Activated effector memory CD4-positive, alpha-beta T cell treated with Interleukin-2 at 50 U/mL for 16 hours (primary cell): ENCODE data around the gene CT83.

Source experiments
- DNase-seq: peaks from one replicate; pipeline ENCODE4 v3.0.0-alpha.2; 2020

CT83 gene, protein sequence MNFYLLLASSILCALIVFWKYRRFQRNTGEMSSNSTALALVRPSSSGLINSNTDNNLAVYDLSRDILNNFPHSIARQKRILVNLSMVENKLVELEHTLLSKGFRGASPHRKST

DNA sequence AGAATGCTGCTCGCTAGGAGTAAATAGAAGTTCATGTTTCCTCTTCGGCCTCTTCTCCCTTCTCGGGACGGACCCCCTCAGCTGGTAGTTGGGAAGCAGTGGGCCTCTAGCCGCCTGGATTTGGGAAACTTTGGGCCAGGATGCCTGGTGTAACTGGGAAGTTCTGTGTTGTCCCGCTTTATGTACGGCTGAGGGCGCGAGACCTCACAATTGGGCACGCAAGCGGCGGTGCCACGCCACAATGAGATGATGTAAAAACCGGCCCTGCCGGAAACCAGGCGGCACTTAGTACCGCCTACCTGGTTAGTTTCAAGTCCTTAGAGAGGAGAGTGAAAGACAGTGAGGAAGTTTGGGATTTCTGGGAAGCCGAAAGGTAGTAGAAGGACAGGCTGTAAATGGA lies at the start of gene CT83:
Gene CT83, minus strand, starts transcription at position 155 of the 400 bp plus-strand sequence. Its CDS starts 120 bp downstream, at position 35.
- no peak for DNase-seq

DNA sequence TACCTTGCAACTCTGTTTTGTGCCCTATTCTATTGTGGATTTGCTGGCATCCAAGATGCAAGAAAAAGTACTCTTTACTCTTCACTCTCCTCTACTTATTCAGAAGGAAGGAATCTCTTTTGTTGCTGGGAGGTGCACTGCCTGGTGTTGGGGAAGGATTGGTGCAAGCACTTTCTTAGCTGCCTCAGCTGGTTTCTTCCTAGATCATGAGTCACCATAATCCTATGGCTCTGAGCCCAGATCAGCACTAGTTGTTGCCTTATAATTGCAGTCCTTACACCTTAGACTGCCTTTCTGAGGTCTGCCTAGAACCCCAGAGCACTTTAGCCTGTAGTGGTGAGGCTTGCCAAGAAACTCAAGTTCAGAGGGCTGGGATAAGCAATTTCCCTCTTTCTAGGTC lies 37.0 kb upstream of the CT83 start:
- DNase-seq: no peak

DNA sequence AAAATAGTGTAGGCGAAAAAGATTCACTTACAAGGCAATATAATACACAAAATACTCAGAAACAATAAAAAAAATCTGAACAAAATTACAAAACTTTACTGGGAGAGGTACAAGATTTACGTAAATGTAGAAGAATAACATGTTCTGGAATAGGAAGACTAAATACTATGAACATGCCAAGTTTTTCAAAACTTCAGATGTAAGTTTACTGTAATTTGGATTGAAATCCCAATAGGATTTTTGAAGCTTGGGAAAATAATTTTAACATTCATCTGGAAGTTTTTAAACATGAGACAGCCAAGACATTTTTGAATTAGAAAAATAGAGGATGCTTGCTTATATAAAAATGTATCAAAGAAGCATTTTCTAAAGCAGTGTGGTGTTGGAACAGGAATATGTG lies 30.5 kb upstream of the CT83 start:
- no peak for DNase-seq

DNA sequence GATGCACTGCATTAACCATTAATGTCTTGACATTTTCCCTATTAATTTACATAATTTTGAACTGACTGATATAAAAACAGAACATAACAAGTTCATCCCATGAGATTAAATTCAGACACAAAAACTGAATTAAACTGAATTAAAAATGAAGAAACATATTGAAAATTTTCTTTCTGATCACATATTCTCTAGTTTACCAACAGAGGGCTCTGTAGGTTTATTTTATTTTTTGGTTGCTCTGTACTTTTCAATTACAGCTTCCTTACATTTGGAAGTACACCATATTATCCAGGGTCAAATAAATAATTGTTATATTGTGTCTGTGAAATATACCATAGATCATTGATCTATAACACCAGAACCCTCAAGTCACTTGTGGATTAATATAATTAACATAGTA lies 27.3 kb upstream of the CT83 start:
- DNase-seq: no peak

DNA sequence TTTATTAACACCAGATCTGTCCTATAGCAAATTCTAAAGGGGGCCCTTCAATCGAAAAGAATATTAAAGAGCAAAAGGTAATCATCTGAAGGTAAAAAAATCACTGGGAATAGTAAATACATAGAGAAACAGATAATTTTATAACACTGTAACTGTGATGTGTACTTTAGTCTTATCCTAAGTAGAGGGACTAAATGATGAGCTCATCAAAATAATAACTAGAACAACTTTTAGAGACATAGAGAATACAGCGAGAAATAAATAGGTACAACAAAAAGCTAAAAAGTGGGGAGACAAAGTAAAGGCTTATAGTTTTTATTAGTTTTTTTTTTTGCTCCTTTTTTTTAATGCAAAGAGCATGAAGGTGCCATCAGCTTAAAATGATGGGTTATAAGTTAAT lies 17.3 kb upstream of the CT83 start:
- DNase-seq: no peak

DNA sequence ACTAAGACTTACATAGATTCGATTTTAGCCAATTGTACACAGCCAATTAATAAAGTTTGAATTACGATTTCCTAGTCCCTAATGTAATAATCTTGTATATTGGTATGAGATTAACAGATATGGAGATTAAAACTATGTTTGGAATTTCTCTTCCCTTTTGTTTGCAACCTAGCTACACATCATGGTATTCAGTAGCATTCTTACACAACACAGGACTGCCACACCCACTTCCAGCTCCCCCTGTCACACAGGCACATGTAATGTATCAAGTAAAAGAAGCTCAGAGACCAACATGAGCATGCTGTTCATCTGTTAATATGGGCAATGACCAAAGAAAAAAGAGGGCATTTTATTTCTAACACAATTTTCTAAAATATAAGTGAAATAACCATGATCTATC lies 13.6 kb downstream of the CT83 start:
- DNase-seq: no peak

DNA sequence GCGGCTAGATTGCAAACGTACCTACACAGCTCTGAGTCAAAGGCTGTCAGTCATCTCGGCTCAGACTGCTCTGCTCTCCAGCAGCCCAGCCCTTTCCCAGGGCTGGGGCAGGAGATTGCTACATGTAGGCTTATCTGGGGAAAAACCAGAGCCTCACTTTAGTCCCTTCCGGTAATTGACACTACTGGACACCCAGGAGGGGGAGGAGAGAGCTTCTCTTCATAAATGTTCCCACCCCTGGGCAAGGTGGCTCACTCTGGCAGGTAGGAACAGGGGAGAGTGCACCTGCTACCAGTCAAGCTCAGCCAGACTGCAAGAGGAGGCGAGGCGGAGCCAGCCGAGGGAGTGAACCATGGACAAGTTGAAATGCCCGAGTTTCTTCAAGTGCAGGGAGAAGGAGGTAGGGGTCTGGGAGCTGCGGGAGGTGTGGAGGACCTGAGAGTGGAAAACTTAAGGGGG lies 26.4 kb downstream of the CT83 start, which contains the start of gene SLC6A14:
Gene SLC6A14, plus strand, starts transcription at position 249 of the 459 bp plus-strand sequence. Its CDS starts 104 bp downstream, at position 353.
- no peak for DNase-seq

DNA sequence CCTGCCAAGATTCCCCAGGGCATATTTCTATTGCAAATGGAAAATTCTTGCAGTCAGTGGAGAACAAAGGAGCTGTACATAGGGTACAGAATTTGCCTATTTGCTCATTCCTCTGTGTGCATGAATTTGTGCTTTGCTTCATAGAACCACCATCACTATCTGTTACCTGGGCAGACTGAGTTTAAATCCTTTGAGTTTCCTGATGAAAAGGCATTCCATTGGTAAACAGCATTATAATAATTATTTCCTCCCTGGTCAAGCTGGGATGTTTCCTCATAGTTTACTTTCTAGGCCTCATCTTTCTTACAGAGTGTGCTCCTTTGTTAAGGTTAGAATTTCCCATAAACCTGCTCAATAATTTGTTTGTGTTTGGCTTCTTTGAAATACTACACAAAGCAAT lies 27.2 kb downstream of the CT83 start:
- DNase-seq: no peak

DNA sequence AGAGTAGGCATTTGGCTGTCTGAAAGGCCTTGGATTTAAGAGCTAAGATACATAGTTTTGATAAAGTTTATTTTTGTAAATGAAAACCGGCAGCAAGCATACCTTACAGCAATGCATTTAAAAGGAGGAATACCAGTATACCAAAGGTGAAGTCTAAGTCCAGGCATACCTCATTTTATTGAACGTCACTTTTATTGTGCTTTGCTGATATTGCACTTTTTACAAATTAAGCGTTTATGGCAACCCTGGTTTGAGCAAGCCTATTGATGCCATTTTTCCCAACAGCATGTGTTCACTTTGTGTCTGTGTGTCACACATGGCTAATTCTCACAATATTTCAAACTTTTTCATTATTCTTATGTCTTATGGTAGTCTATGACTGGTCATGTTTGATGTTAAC lies 34.8 kb downstream of the CT83 start:
- no peak for DNase-seq

DNA sequence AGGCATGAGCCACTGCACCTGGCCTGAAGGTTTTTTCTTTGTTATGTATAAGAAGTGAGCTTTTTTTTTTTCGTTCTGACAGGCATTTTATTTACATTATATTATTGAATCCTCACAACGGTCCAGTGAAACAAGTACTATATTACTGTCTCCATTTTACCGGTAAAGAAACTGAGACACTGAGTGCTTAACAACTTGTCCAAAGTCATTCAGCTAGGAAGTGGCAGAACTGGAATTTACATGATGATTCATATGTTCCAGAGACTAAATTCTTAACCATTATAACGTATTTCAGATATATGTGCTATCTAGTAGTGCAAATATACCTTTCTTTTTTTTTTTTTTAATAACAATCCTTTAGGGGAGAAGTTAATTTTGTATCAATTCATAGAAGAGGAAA lies 44.8 kb downstream of the CT83 start:
- DNase-seq: no peak

DNA sequence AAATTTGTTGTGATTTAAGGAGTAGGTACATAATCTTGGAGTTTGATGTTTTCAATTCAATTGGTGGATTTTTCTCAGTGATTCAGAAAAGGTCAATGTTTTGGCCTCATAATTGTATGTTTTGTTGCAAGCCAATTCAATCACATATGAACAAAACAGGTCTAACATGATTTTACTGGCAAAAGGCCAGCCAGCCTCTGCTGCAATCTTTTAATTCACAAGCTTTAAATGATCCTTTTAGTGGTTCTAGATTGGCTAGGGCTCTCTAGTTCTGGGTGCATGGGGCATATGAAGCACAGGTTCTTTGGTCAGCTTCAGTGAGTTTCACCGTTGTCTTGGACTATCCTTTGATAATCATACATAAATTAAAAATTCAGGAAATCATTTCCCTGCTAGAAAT lies 45.6 kb downstream of the CT83 start:
- no peak for DNase-seq

DNA sequence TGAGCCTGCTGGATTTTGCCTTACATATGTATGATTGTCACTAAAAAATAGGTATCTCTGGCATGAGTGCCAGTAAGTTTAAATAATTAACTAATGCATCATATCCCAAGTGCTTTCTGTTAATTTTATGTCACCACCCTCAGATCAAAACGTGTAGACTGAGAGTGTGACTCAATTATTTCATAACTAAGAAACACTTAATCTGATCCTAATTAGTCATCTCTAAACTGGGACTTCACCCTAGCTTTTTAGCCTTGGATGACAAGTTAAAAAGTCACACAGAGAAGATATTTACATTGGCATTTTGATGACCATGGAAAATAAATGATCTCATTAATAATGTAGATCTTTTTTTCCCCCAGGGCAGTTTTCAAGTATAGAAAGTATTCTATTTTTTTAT lies 49.5 kb downstream of the CT83 start:
- no peak for DNase-seq
